HG03558 (cell line): ENCODE measurements around the gene NKD2.

Source experiments
- ATAC-seq: cut with Tn5 transposase; IDR thresholded peaks from one replicate; pipeline ENCODE4 v1.9.1; 2021; ENCODE audit warnings: moderate number of reproducible peaks; ENCODE audit not compliant: unreplicated experiment; ENCODE audit errors: extremely low read depth

The NKD2 gene

GRCh38 chr5:1039210-1039548 lies 30.6 kb downstream of the NKD2 start:
- ATAC-seq, result no peak

GRCh38 chr5:1039706-1040260 lies 31.2 kb downstream of the NKD2 start:
- no peak for ATAC-seq

GRCh38 chr5:1040571-1040970 lies 32.0 kb downstream of the NKD2 start:
- no peak for ATAC-seq

GRCh38 chr5:1041225-1042143 lies 32.9 kb downstream of the NKD2 start:
- ATAC-seq, result no peak

- no peak for ATAC-seq
These were observed 34.0 kb downstream of the NKD2 start for GRCh38 chr5:1042626-1043025.

- ATAC-seq, result no peak
These were observed 34.7 kb downstream of the NKD2 start for GRCh38 chr5:1043327-1043726.

GRCh38 chr5:1044117-1044516 lies 35.5 kb downstream of the NKD2 start:
- no peak for ATAC-seq

GRCh38 chr5:1045960-1046560 lies 37.5 kb downstream of the NKD2 start:
- ATAC-seq, result no peak

- ATAC-seq, result no peak
These were observed 38.8 kb downstream of the NKD2 start for GRCh38 chr5:1047332-1047965.

GRCh38 chr5:1048162-1048721 lies 39.6 kb downstream of the NKD2 start:
- no peak for ATAC-seq

- ATAC-seq, result no peak
These were observed 40.5 kb downstream of the NKD2 start for GRCh38 chr5:1048861-1049838.

- no peak for ATAC-seq
These were observed 42.1 kb downstream of the NKD2 start for GRCh38 chr5:1050423-1051365.

GRCh38 chr5:1051366-1051720 lies 42.7 kb downstream of the NKD2 start:
- no peak for ATAC-seq

- ATAC-seq, result no peak
These were observed 43.5 kb downstream of the NKD2 start for GRCh38 chr5:1052076-1052475.

GRCh38 chr5:1052641-1053390 lies 44.2 kb downstream of the NKD2 start:
- no peak for ATAC-seq

GRCh38 chr5:1053391-1054017 lies 44.9 kb downstream of the NKD2 start:
- no peak for ATAC-seq

GRCh38 chr5:1054018-1054798 lies 45.6 kb downstream of the NKD2 start:
- ATAC-seq, result no peak
